ENCODE measurements around the gene GADL1.

DNA sequence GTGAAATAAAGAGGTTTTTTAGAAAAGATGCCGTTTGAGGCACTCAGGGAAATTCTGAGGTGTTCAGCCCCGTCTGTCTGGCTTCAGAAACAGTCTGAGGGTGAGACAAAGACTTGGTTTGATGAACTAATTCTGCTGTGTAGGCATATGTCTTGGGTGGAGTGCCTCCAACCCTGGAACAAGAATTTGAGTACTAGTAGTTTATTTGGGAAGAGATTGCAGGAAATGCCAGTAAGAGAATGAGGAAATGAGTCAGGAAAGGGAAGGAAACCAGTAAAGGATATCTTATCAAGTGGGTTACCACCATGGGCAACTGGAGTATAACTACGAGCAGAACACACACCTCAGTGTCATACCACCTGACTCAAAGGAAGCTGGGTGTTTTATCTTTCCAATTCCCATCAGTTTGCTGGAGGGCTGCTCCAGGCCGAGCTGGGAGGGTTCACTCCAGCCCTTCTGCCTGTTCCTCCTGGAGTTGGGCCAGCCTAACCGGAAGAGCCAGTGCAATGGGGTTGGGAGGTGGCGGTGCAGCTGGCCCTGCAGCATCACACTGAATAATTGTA lies 212.7 kb downstream of the GADL1 start:
- TF ChIP-seq LEF1 (IDR thresholded peaks at IDR 0.05; ENCODE audit: borderline replicate concordance), result no peak
- TF ChIP-seq L3MBTL2 (conservative IDR thresholded peaks at IDR 0.05), result no peak
- TF ChIP-seq NFRKB (IDR thresholded peaks at IDR 0.05), result no peak
- no peak for TF ChIP-seq HDGF (IDR thresholded peaks at IDR 0.05; ENCODE audit: borderline replicate concordance)
- TF ChIP-seq SP1 (IDR thresholded peaks at IDR 0.05), result no peak
- TF ChIP-seq FOXM1 (IDR thresholded peaks at IDR 0.05; ENCODE audit: borderline replicate concordance), result no peak
- TF ChIP-seq, protein P1, sequence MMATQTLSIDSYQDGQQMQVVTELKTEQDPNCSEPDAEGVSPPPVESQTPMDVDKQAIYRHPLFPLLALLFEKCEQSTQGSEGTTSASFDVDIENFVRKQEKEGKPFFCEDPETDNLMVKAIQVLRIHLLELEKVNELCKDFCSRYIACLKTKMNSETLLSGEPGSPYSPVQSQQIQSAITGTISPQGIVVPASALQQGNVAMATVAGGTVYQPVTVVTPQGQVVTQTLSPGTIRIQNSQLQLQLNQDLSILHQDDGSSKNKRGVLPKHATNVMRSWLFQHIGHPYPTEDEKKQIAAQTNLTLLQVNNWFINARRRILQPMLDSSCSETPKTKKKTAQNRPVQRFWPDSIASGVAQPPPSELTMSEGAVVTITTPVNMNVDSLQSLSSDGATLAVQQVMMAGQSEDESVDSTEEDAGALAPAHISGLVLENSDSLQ (IDR thresholded peaks at IDR 0.05), result no peak
- TF ChIP-seq ARNT (IDR thresholded peaks at IDR 0.05), result no peak
